Measurements from ENCODE around the gene COMMD7. TPM values are rescaled to one million over a fixed set of nuclear protein-coding genes. Genes with fewer than 3 reads are reported as not detected.

Gene COMMD7
- total and polyA plus RNA-seq, 7 experiments from 2014 or later = 31.5 to 141 (median 42.6) TPM

DNA sequence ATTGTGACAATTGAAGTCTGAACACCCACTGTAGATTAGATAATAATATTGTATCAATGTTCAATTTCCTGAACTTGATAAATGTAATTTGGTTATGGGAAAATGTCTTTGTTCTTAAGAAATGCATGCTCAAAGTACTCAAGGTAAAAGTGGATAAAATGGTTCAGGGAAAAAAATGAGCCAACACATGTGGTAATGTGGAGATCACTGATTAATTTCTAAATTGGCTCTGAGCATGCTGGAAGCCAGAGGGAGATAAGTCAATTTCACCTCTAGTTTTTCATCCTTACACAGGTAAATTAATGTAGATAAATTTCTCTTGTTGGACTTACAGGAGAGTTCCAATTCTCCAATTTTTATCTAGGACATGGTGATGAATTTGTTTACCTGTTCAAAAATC is 8.0 kb upstream of the COMMD7 start:
- Mint-ChIP-seq H3K27me3 (peaks cover 0 to 3% (median 0%) of the 10 kb centered on the region in 5 donors), H3K4me3 (no peak overlapping the region), H3K27ac (no peak overlapping the region), H3K9me3 (no peaks in the 10 kb centered on the region), H3K4me1 (peaks cover 0 to 5% (median 0%) of the 10 kb centered on the region in 7 donors), H3K36me3 (no peaks in the 10 kb centered on the region)
- Histone ChIP-seq H3K4me3 (ENCODE audit: low read length) (no peak overlapping the region), H3K9me3 (ENCODE audit: control insufficient read depth in 2 of 3, low read length in 3 of 3) (no peaks in the 10 kb centered on the region), H3K4me1 (ENCODE audit: control insufficient read depth in 2 of 2, insufficient read depth in 2 of 2, low read length in 2 of 2) (no peaks in the 10 kb centered on the region), H3K27me3 (ENCODE audit: control insufficient read depth in 2 of 2, insufficient read depth in 2 of 2, low read length in 2 of 2) (no peaks in the 10 kb centered on the region), H3K27ac (ENCODE audit: low read depth, low read length) (no peak overlapping the region), H3K36me3 (ENCODE audit: control insufficient read depth in 2 of 3, insufficient read depth in 3 of 3, low read length in 3 of 3) (no peaks in the 10 kb centered on the region)
- ChIA-PET CTCF (no interaction called here), POLR2A (no interaction called here)
- intact Hi-C loops (cut with micrococcal nuclease) = no loop called here
- ATAC-seq (no peak), DNase-seq (no peak)

DNA sequence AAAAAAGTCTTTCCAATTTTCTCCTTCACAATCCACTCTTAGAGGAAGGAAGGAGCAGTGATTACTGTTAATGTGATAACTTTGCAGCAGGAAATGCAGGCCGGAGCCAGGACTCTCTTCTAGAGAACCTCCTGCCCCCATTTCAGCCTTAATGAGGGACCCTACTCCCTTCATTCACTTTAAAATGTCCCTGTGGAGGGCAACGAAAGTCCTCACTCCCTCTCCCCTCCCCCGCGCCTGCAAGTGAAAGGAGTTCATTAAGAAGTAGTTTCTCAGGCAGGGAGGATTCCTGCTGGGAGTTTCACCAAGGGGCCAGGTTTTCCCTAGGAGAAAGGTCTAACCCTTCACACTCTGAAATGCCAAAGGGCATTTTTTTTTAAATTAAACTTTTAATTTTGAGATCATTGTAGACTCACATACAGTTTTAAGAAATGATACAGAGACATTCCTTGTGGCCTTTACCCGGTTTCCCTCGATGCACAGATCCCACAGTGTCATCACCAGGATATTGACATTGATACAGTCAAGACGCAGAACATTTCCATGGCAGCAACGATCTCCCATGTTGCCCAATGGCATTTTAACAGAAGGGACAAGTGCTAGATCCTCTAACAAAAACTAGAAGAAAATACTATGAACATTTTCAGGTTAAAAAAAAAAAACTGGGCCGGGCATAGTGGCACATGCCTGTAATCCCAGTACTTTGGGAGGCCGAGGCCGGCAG is 6.8 kb upstream of the COMMD7 start:
- Histone ChIP-seq H3K4me3 (ENCODE audit: low read length) (no peak overlapping the region), H3K9me3 (ENCODE audit: control insufficient read depth in 2 of 3, low read length in 3 of 3) (no peaks in the 10 kb centered on the region), H3K4me1 (ENCODE audit: control insufficient read depth in 2 of 2, insufficient read depth in 2 of 2, low read length in 2 of 2) (no peaks in the 10 kb centered on the region), H3K27me3 (ENCODE audit: control insufficient read depth in 2 of 2, insufficient read depth in 2 of 2, low read length in 2 of 2) (no peaks in the 10 kb centered on the region), H3K27ac (ENCODE audit: low read depth, low read length) (no peak overlapping the region), H3K36me3 (ENCODE audit: control insufficient read depth in 2 of 3, insufficient read depth in 3 of 3, low read length in 3 of 3) (no peaks in the 10 kb centered on the region)
- no peaks in the 10 kb centered on the region for H3K36me3 Mint-ChIP-seq
- no peak overlapping the region for H3K4me3 Mint-ChIP-seq
- no peak for ATAC-seq
- no peak overlapping the region for H3K27ac Mint-ChIP-seq
- peaks cover 0 to 6% (median 0%) of the 10 kb centered on the region in 7 donors for H3K4me1 Mint-ChIP-seq
- DNase-seq = no peak
- peaks cover 0 to 3% (median 0%) of the 10 kb centered on the region in 5 donors for H3K27me3 Mint-ChIP-seq
- intact Hi-C loops (cut with micrococcal nuclease) = no loop called here
- POLR2A ChIA-PET = no interaction called here
- CTCF ChIA-PET = no interaction called here
- no peaks in the 10 kb centered on the region for H3K9me3 Mint-ChIP-seq

DNA sequence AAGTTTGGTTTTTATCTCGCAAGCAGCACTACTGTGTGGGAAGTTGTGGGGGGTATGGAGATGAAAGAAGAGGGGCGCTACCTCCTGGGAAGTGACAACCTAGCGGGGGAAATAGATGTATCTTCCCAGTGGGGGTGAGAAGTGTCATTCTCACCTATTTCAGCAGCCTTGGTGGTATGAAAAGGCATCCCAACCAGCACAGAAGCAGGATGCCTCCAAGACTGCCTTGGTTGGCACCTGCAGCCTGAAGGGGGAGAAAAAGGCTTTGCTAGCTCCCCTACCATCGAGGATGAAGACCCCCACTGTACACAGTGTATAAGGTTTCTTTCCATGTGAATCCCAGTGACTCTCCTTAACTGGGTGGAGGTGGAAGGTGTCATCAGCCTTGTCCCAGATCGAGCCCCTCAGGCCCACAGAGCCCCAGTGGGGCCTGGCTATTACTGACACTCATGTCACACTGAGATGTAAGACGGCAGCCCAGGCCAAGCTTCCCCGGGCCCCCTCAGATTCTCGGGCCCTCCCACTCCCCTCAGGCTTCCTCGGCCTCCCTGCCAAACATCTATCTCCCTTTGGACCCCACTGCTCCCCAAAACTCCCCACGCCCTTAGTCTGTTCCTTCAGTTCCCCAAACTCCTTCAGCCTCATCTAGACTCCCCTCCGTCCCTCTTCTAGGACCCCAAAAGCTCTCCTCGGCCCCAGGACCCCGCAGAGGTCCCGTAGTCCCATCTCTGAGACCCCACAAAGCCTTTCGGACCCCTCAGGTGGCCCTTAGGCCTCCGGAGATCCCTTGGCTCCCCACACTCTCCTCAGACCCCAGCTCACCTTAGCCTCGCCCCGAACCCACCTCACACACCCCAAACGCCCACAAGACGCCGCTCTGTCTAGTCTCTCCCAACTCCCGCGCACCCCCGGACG is 688 bp downstream of the COMMD7 start:
- Mint-ChIP-seq H3K4me3 (peak overlapping the region; percentile 90 to 100 (median 95)), H3K9me3 (no peaks in the 10 kb centered on the region), H3K27ac (peak overlapping the region; percentile 87 to 98 (median 97)), H3K4me1 (peaks cover 6 to 53% (median 43%) of the 10 kb centered on the region in 7 donors), H3K27me3 (no peaks in the 10 kb centered on the region), H3K36me3 (peaks cover 0 to 8% (median 0%) of the 10 kb centered on the region in 5 donors)
- H3K4me1 ChIP-seq (ENCODE audit: control insufficient read depth in 2 of 2, insufficient read depth in 2 of 2, low read length in 2 of 2) = peaks cover 26 to 27% of the 10 kb centered on the region in 2 donors
- H3K27ac ChIP-seq (ENCODE audit: low read depth, low read length) = peak overlapping the region; percentile 86
- POLR2A ChIA-PET = interaction anchor here (0.6 to 2.1 kb wide), 14 partner anchors 13 to 576 kb away, joined by 3 to 16 read pairs (median 4); partner anchors contain the start of genes DNMT3B and MAPRE1
- H3K4me3 ChIP-seq (ENCODE audit: low read length) = peak overlapping the region; percentile 96
- DNase-seq (peak in 7 of 9 donors; percentile 8 to 40 (median 22)), ATAC-seq (peak; percentile 10)
- H3K36me3 ChIP-seq (ENCODE audit: control insufficient read depth in 2 of 3, insufficient read depth in 3 of 3, low read length in 3 of 3) = no peaks in the 10 kb centered on the region
- no peaks in the 10 kb centered on the region for H3K27me3 ChIP-seq (ENCODE audit: control insufficient read depth in 2 of 2, insufficient read depth in 2 of 2, low read length in 2 of 2)
- intact Hi-C loops (cut with micrococcal nuclease) = loop anchor here (1.0 to 5.0 kb wide), 5 partner anchors 20 to 205 kb away; partner anchors contain the start of gene DNMT3B (in 2 of the 2)
- CTCF ChIA-PET = interaction anchor here (1.0 kb wide), 1 partner anchor 36 kb away, joined by 3 read pairs; no protein-coding TSS in a partner anchor
- H3K9me3 ChIP-seq (ENCODE audit: control insufficient read depth in 2 of 3, low read length in 3 of 3) = no peaks in the 10 kb centered on the region

DNA sequence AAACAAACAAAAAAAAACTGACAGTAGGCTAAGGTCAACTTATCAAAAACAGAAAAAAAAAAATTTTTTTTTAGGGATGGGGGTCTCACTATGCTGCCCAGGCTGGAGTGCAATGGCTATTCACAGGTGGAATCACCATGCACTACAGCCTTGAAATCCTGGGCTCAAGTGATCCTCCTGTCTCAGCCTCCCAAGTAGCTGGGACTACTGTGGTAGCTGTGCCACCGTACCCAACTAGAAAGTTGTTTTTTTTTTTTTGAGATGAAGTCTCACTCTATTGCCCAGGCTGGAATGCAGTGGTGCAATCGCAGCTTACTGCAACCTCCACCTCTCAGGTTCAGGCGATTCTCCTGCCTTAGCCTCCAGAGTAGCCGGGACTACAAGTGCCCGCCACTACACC is 2.1 kb downstream of the COMMD7 start:
- no peaks in the 10 kb centered on the region for H3K27me3 Mint-ChIP-seq
- no peaks in the 10 kb centered on the region for H3K36me3 ChIP-seq (ENCODE audit: control insufficient read depth in 2 of 3, insufficient read depth in 3 of 3, low read length in 3 of 3)
- no peaks in the 10 kb centered on the region for H3K27me3 ChIP-seq (ENCODE audit: control insufficient read depth in 2 of 2, insufficient read depth in 2 of 2, low read length in 2 of 2)
- peaks cover 32 to 34% of the 10 kb centered on the region in 2 donors for H3K4me1 ChIP-seq (ENCODE audit: control insufficient read depth in 2 of 2, insufficient read depth in 2 of 2, low read length in 2 of 2)
- ChIA-PET POLR2A (no interaction called here), CTCF (interaction anchor here (0.7 kb wide), 1 partner anchor 982 kb away, joined by 6 read pairs; no protein-coding TSS in a partner anchor)
- H3K4me1 Mint-ChIP-seq = peaks cover 8 to 63% (median 55%) of the 10 kb centered on the region in 7 donors
- H3K9me3 ChIP-seq (ENCODE audit: control insufficient read depth in 2 of 3, low read length in 3 of 3) = no peaks in the 10 kb centered on the region
- no peak overlapping the region for H3K4me3 ChIP-seq (ENCODE audit: low read length)
- peak overlapping the region in 4 of 10 donors; percentile 19 to 100 (median 86) for H3K4me3 Mint-ChIP-seq
- no peaks in the 10 kb centered on the region for H3K9me3 Mint-ChIP-seq
- no peak for ATAC-seq
- peak overlapping the region; percentile 86 for H3K27ac ChIP-seq (ENCODE audit: low read depth, low read length)
- no peak for DNase-seq
- intact Hi-C loops (cut with micrococcal nuclease) = loop anchor here (5.0 kb wide), 3 partner anchors 36 to 204 kb away; no protein-coding TSS in a partner anchor
- H3K36me3 Mint-ChIP-seq = peaks cover 0 to 10% (median 0%) of the 10 kb centered on the region in 5 donors
- peak overlapping the region in 7 of 9 donors; percentile 29 to 98 (median 94) for H3K27ac Mint-ChIP-seq

DNA sequence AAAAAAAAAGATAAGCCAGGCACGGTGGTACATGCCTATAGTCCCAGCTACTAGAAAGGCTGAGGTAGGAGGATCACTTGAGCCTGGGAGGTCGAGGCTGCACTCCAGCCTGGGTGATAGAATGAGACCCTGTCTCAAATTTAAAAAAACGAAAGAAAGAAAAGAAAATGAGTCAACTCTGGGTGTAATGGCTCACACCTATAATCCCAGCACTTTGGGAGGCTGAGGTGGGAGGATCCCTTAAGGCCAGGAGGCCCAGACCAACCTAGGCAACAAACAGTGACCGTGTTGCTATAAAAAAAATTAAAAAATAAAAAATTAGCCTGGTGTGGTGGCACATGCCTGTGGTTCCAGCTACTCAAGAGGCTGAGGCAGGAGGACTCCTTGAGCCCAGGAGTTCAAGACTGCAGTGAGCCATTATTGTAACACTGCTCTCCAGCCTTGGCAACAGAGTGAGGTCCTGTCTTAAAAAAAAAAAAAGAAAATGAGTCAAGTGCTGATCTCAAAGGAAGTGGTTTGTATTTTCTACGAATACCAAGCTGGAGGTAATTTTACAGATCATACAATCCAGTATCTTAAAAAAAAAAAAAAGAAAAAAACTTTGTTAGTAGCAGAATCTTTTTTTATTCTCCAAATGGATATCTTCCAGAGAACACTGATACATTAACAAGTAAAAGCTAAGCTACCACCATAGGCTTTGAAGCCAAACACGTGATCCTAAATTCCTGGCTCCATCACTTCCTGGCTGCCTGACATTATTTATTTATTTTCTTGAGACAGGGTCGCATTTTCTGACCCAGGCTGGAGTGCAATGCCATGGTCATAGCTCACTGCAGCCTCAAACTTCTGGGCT is 5.7 kb downstream of the COMMD7 start:
- POLR2A ChIA-PET = interaction anchor here (0.6 to 2.1 kb wide), 6 partner anchors 34 to 830 kb away, joined by 3 to 7 read pairs (median 4); partner anchors contain the start of gene MAPRE1
- intact Hi-C loops (cut with micrococcal nuclease) = loop anchor here (2.0 to 10.0 kb wide), 2 partner anchors 63 to 533 kb away; partner anchors contain the start of genes PLAGL2 (in 1 of the 2) and POFUT1 (in 1 of the 2)
- peaks cover 36 to 37% of the 10 kb centered on the region in 2 donors for H3K4me1 ChIP-seq (ENCODE audit: control insufficient read depth in 2 of 2, insufficient read depth in 2 of 2, low read length in 2 of 2)

More for the DNA sequence above, 5.7 kb downstream of the COMMD7 start:
- Mint-ChIP-seq H3K27ac (peak overlapping the region; percentile 82 to 95 (median 91)), H3K4me1 (peaks cover 13 to 65% (median 52%) of the 10 kb centered on the region in 7 donors), H3K4me3 (peak overlapping the region; percentile 50 to 78 (median 62)), H3K27me3 (no peaks in the 10 kb centered on the region), H3K9me3 (no peaks in the 10 kb centered on the region), H3K36me3 (peaks cover 0 to 16% (median 0%) of the 10 kb centered on the region in 5 donors)
- H3K4me3 ChIP-seq (ENCODE audit: low read length) = peak overlapping the region; percentile 47
- H3K9me3 ChIP-seq (ENCODE audit: control insufficient read depth in 2 of 3, low read length in 3 of 3) = no peaks in the 10 kb centered on the region
- DNase-seq (peak in 8 of 9 donors; percentile 33 to 78 (median 64)), ATAC-seq (peak; percentile 88)
- H3K27ac ChIP-seq (ENCODE audit: low read depth, low read length) = peak overlapping the region; percentile 75
- H3K27me3 ChIP-seq (ENCODE audit: control insufficient read depth in 2 of 2, insufficient read depth in 2 of 2, low read length in 2 of 2) = no peaks in the 10 kb centered on the region
- CTCF ChIA-PET = interaction anchor here (0.9 to 2.8 kb wide), 4 partner anchors 25 to 43 kb away, joined by 3 to 10 read pairs (median 4); partner anchors contain the start of gene DNMT3B
- no peaks in the 10 kb centered on the region for H3K36me3 ChIP-seq (ENCODE audit: control insufficient read depth in 2 of 3, insufficient read depth in 3 of 3, low read length in 3 of 3)

All from naive thymus-derived CD4-positive, alpha-beta T cell (primary cell).